ENCODE results near the gene ATG4B. TPM values are rescaled to one million over a fixed set of nuclear protein-coding genes. Genes with fewer than 3 reads are reported as not detected.

The ATG4B gene
- total and polyA plus RNA-seq, 5 donors, result 40.3 to 53.8 (median 46.7) TPM

Other genes starting within 250 kb of the ATG4B start
- gene STK25, start 129.1 kb upstream of the ATG4B start, total RNA-seq, result 100 to 1,000 TPM in 1 of 4 donors, 10 to 100 TPM in 3; 84.7 to 112 (median 95.3) TPM
- gene STK25, start 129.1 kb upstream of the ATG4B start, polyA plus RNA-seq, result 116 TPM
- 10 to 100 TPM in 1 of 4 donors, 1 to 10 TPM in 3; 2.8 to 15.0 (median 3.9) TPM for gene BOK, start 78.9 kb upstream of the ATG4B start, total RNA-seq
- 3.5 TPM for gene BOK, start 78.9 kb upstream of the ATG4B start, polyA plus RNA-seq
- 100 to 1,000 TPM in 1 of 4 donors, 10 to 100 TPM in 3; 74.2 to 103 (median 90.3) TPM for gene THAP4, start 535 bp upstream of the ATG4B start, total RNA-seq
- gene THAP4, start 535 bp upstream of the ATG4B start, polyA plus RNA-seq, result 126 TPM
- 10 to 100 TPM in 1 of 4 donors, 1 to 10 TPM in 3; 7.3 to 11.4 (median 9.1) TPM for gene DTYMK, start 49.1 kb downstream of the ATG4B start, total RNA-seq
- 10.9 TPM for gene DTYMK, start 49.1 kb downstream of the ATG4B start, polyA plus RNA-seq
- gene ING5, start 64.3 kb downstream of the ATG4B start, total RNA-seq, result 10 to 100 TPM; 20.8 to 21.7 (median 21.0) TPM
- gene ING5, start 64.3 kb downstream of the ATG4B start, polyA plus RNA-seq, result 25.6 TPM
- 10 to 100 TPM; 16.1 to 22.3 (median 18.3) TPM for gene D2HGDH, start 96.9 kb downstream of the ATG4B start, total RNA-seq
- gene D2HGDH, start 96.9 kb downstream of the ATG4B start, polyA plus RNA-seq, result 16.0 TPM
- under 1 TPM in 2 of 4 donors, not detected in 2; 0.23 to 0.29 TPM for gene GAL3ST2, start 139.1 kb downstream of the ATG4B start, total RNA-seq
- gene GAL3ST2, start 139.1 kb downstream of the ATG4B start, polyA plus RNA-seq, result 0.09 TPM
- gene NEU4, start 171.5 kb downstream of the ATG4B start, total RNA-seq, result 1 to 10 TPM in 1 of 4 donors, under 1 TPM in 2, not detected in 1; 0.17 to 1.4 (median 0.84) TPM
- 0.68 TPM for gene NEU4, start 171.5 kb downstream of the ATG4B start, polyA plus RNA-seq
- 1 to 10 TPM; 5.2 to 6.8 (median 5.4) TPM for gene PDCD1, start 221.2 kb downstream of the ATG4B start, total RNA-seq
- gene PDCD1, start 221.2 kb downstream of the ATG4B start, polyA plus RNA-seq, result 7.4 TPM
- not detected for gene RTP5, start 232.0 kb downstream of the ATG4B start, total RNA-seq
- 0.05 TPM for gene RTP5, start 232.0 kb downstream of the ATG4B start, polyA plus RNA-seq